ENCODE data around the gene CCNY.

Gene CCNY

GRCh38 chr10:35434533-35434932 lies 98.2 kb downstream of the CCNY start:
- DNase-seq: no peak

- no peak for DNase-seq
These were observed 99.5 kb downstream of the CCNY start for GRCh38 chr10:35435824-35436223.

- no peak for DNase-seq
These were observed 101.5 kb downstream of the CCNY start for GRCh38 chr10:35437829-35438228.

GRCh38 chr10:35438718-35439571 lies 102.6 kb downstream of the CCNY start:
- no peak for DNase-seq

- DNase-seq: no peak
These were observed 103.7 kb downstream of the CCNY start for GRCh38 chr10:35440016-35440415.

- DNase-seq: no peak
These were observed 105.7 kb downstream of the CCNY start for GRCh38 chr10:35442028-35442427.

- DNase-seq: no peak
These were observed 106.3 kb downstream of the CCNY start for GRCh38 chr10:35442592-35442991.

- DNase-seq: no peak
These were observed 107.5 kb downstream of the CCNY start for GRCh38 chr10:35443858-35444257.

- DNase-seq: no peak
These were observed 109.0 kb downstream of the CCNY start for GRCh38 chr10:35445150-35445884.

GRCh38 chr10:35446439-35446838 lies 110.1 kb downstream of the CCNY start:
- DNase-seq: no peak

GRCh38 chr10:35447693-35448407 lies 111.5 kb downstream of the CCNY start:
- DNase-seq: no peak

GRCh38 chr10:35448687-35449662 lies 112.7 kb downstream of the CCNY start:
- no peak for DNase-seq

- DNase-seq: no peak
These were observed 113.6 kb downstream of the CCNY start for GRCh38 chr10:35449944-35450343.

- DNase-seq: no peak
These were observed 115.1 kb downstream of the CCNY start for GRCh38 chr10:35451151-35452016.

GRCh38 chr10:35452171-35452570 lies 115.9 kb downstream of the CCNY start:
- DNase-seq: no peak

- DNase-seq: no peak
These were observed 116.5 kb downstream of the CCNY start for GRCh38 chr10:35452847-35453246.

GRCh38 chr10:35453855-35454532 lies 117.7 kb downstream of the CCNY start:
- no peak for DNase-seq

- no peak for DNase-seq
These were observed 119.9 kb downstream of the CCNY start for GRCh38 chr10:35456153-35456720.

GRCh38 chr10:35456784-35457183 lies 120.5 kb downstream of the CCNY start:
- DNase-seq: no peak
